ENCODE data around the gene CRIP2. TPM values are rescaled to one million over a fixed set of nuclear protein-coding genes. Genes with fewer than 3 reads are reported as not detected.

Gene CRIP2
- total and polyA plus RNA-seq, 2 experiments from 2014 or later = 3.4 to 9.6 TPM

DNA sequence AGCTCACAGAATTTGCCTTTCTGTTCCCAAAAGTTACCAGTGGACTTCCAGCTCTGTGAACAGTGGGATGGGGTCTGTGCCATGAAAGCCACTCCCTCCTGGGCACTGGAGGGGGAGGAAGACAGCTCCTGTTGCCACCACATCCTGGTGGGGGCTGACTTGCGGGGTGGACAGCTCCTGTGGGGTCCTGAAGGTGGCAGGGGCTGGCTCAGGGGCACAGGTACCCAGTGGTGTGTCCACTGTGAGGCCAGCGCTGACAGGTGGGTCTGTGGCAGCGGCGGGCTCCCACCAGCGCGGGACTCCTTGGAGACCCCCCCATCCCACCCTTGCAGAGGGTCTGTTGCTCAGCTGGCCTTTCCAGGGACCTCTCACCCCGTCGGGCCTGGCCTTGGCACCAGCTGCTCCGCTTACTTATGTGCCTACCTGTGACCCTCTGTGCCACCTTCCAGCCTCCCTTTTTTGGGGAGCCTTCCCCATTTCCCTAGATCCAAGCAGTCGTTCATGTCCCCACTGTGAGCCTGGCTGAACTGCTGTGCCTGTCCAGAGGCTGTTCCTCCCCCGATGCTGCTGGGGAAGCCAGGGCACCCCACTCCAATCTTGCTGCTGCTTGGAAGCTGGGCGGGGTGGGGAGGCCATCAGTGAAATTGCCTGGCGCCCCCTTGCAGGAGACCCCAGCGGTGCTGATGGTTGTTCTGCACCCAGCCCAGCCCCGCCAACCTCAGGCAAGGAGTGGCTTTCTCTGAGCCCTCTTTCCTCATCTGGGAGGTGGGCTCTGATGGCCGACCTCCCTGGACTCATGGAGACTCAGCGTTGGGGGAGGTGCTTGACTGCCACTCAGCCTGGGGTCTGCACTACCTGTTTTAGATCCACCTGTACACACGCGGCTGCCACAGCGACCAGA lies 18.6 kb downstream of the CRIP2 start:
- Histone ChIP-seq H3K27ac (ENCODE audit: low read depth) (no peak overlapping the region), H3K4me1 (ENCODE audit: insufficient read depth) (peaks cover 4% of the 10 kb centered on the region; the same call in 1 of the 2 replicates), H3K79me2 (replicated peaks; ENCODE audit: insufficient read depth) (no peaks in the 10 kb centered on the region), H3F3A (replicated peaks; ENCODE audit: low read depth) (peaks cover 4% of the 10 kb centered on the region; the same call in 1 of the 2 replicates), H3K9me2 (ENCODE audit: insufficient read depth) (peaks cover 3% of the 10 kb centered on the region; the same call in 1 of the 2 replicates), H3K36me3 (ENCODE audit: insufficient read depth) (no peaks in the 10 kb centered on the region), H4K20me1 (replicated peaks; ENCODE audit: insufficient read depth) (no peaks in the 10 kb centered on the region), H3K27me3 (ENCODE audit: insufficient read depth) (peaks cover 20% of the 10 kb centered on the region), H3K4me3 (no peak overlapping the region), H2AFZ (no peak overlapping the region), H3K4me2 (no peak overlapping the region)
- H3K36me3 Mint-ChIP-seq (ENCODE audit: low read depth) = no peaks in the 10 kb centered on the region
- TF ChIP-seq ZNF114 (CRISPR knock-in tag; IDR thresholded peaks at IDR 0.05) (no peak), EZH2 (IDR thresholded peaks at IDR 0.05; ENCODE audit: low read depth, unreplicated experiment) (no peak), ZNF331 (CRISPR knock-in tag; IDR thresholded peaks at IDR 0.05; ENCODE audit: low read depth) (no peak), JUNB (IDR thresholded peaks at IDR 0.05; ENCODE audit: unreplicated experiment) (no peak), EZH2phosphoT487 (IDR thresholded peaks at IDR 0.05; ENCODE audit: unreplicated experiment) (no peak), STAT1 (IDR thresholded peaks at IDR 0.05; ENCODE audit: unreplicated experiment) (no peak), NANOG (IDR thresholded peaks at IDR 0.05; ENCODE audit: borderline replicate concordance) (no peak), ZNF462 (CRISPR knock-in tag; IDR thresholded peaks at IDR 0.05) (no peak), CREB1 (CRISPR knock-in tag; IDR thresholded peaks at IDR 0.05; ENCODE audit: low read depth) (no peak), POLR2AphosphoS5 (IDR thresholded peaks at IDR 0.05; ENCODE audit: low read depth) (no peak)
- TF ChIP-seq, protein P1, sequence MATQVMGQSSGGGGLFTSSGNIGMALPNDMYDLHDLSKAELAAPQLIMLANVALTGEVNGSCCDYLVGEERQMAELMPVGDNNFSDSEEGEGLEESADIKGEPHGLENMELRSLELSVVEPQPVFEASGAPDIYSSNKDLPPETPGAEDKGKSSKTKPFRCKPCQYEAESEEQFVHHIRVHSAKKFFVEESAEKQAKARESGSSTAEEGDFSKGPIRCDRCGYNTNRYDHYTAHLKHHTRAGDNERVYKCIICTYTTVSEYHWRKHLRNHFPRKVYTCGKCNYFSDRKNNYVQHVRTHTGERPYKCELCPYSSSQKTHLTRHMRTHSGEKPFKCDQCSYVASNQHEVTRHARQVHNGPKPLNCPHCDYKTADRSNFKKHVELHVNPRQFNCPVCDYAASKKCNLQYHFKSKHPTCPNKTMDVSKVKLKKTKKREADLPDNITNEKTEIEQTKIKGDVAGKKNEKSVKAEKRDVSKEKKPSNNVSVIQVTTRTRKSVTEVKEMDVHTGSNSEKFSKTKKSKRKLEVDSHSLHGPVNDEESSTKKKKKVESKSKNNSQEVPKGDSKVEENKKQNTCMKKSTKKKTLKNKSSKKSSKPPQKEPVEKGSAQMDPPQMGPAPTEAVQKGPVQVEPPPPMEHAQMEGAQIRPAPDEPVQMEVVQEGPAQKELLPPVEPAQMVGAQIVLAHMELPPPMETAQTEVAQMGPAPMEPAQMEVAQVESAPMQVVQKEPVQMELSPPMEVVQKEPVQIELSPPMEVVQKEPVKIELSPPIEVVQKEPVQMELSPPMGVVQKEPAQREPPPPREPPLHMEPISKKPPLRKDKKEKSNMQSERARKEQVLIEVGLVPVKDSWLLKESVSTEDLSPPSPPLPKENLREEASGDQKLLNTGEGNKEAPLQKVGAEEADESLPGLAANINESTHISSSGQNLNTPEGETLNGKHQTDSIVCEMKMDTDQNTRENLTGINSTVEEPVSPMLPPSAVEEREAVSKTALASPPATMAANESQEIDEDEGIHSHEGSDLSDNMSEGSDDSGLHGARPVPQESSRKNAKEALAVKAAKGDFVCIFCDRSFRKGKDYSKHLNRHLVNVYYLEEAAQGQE (IDR thresholded peaks at IDR 0.05; ENCODE audit: unreplicated experiment) = no peak
- TF ChIP-seq, protein P2, sequence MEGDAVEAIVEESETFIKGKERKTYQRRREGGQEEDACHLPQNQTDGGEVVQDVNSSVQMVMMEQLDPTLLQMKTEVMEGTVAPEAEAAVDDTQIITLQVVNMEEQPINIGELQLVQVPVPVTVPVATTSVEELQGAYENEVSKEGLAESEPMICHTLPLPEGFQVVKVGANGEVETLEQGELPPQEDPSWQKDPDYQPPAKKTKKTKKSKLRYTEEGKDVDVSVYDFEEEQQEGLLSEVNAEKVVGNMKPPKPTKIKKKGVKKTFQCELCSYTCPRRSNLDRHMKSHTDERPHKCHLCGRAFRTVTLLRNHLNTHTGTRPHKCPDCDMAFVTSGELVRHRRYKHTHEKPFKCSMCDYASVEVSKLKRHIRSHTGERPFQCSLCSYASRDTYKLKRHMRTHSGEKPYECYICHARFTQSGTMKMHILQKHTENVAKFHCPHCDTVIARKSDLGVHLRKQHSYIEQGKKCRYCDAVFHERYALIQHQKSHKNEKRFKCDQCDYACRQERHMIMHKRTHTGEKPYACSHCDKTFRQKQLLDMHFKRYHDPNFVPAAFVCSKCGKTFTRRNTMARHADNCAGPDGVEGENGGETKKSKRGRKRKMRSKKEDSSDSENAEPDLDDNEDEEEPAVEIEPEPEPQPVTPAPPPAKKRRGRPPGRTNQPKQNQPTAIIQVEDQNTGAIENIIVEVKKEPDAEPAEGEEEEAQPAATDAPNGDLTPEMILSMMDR (conservative IDR thresholded peaks at IDR 0.05; ENCODE audit: low read depth in 2 of 2) = no peak
- TF ChIP-seq, protein P3, sequence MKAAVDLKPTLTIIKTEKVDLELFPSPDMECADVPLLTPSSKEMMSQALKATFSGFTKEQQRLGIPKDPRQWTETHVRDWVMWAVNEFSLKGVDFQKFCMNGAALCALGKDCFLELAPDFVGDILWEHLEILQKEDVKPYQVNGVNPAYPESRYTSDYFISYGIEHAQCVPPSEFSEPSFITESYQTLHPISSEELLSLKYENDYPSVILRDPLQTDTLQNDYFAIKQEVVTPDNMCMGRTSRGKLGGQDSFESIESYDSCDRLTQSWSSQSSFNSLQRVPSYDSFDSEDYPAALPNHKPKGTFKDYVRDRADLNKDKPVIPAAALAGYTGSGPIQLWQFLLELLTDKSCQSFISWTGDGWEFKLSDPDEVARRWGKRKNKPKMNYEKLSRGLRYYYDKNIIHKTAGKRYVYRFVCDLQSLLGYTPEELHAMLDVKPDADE (IDR thresholded peaks at IDR 0.05) = no peak
- H3K27me3 Mint-ChIP-seq (ENCODE audit: insufficient read depth, low read depth, poor library complexity) = peaks cover 24% of the 10 kb centered on the region
- ATAC-seq = no peak
- H3K4me1 Mint-ChIP-seq = peaks cover 5% of the 10 kb centered on the region; the same call in 2 of the 3 replicates
- H3K9me3 Mint-ChIP-seq = peaks cover 6% of the 10 kb centered on the region; the same call in 2 of the 3 replicates
- H3K4me3 Mint-ChIP-seq = no peak overlapping the region
- H3K27ac Mint-ChIP-seq = no peak overlapping the region
- no peak for DNase-seq (ENCODE audit: low spot score)

Data from GM23338 (cell line).